Heart left ventricle (tissue), 16 donors: ENCODE results near the gene ZNF839. TPM values are rescaled to one million over a fixed set of nuclear protein-coding genes. Genes with fewer than 3 reads are reported as not detected.

Experiments used
- ATAC-seq, 4 donors: fragments of 200-7000 bp; cut with Tn5 transposase; one replicate each; pipeline ENCODE4 v1.9.1; 2020 to 2022; ENCODE audit warnings: moderate library complexity in 4 of 4, mild to moderate bottlenecking in 3 of 4, moderate number of reproducible peaks in 1 of 4
- DNase-seq, 5 donors: peaks; one replicate each; pipeline ENCODE4 v3.0.0-alpha.2; 2020
- H3K27ac ChIP-seq, 12 donors: fragments of 200-600 bp; sonication (generic) in 4 of 12; one replicate each; pipeline versions ENCODE4 v1.5.0 to v1.8.0; 2016 to 2022; ENCODE audit warnings: mild to moderate bottlenecking in 2 of 12
- H3K27me3 ChIP-seq, 9 donors: fragments of 200-600 bp; sonication (generic) in 2 of 9; one replicate each; pipeline versions ENCODE4 v1.5.1 to v1.8.0; 2016 to 2022; ENCODE audit warnings: mild to moderate bottlenecking in 3 of 9
- H3K36me3 ChIP-seq, 9 donors: fragments of 200-600 bp; sonication (generic) in 2 of 9; one replicate each; pipeline versions ENCODE4 v1.5.0 to v1.8.0; 2018 to 2022; ENCODE audit warnings: mild to moderate bottlenecking in 2 of 9
- H3K4me1 ChIP-seq, 12 donors: fragments of 200-600 bp; sonication (generic) in 4 of 12; one replicate each; pipeline versions ENCODE4 v1.5.0 to v1.8.0; 2016 to 2022; ENCODE audit warnings: mild to moderate bottlenecking in 3 of 12
- H3K4me3 ChIP-seq, 12 donors: fragments of 200-600 bp; sonication (generic) in 4 of 12; one replicate each; pipeline versions ENCODE4 v1.5.0 to v1.8.0; 2017 to 2022; ENCODE audit warnings: mild to moderate bottlenecking in 9 of 12, moderate library complexity in 4 of 12
- H3K9me3 ChIP-seq, 12 donors: fragments of 200-600 bp; sonication (generic) in 4 of 12; one replicate each; pipeline versions ENCODE4 v1.5.0 to v1.8.0; 2016 to 2022; ENCODE audit warnings: mild to moderate bottlenecking in 1 of 12
- CTCF ChIP-seq, 12 donors: fragments of 200-600 bp; sonication (generic) in 4 of 12; IDR thresholded peaks; one replicate each; pipeline versions ENCODE4 v1.5.0 to v1.8.0; 2018 to 2022; ENCODE audit warnings: antibody characterized with exemption in 12 of 12, mild to moderate bottlenecking in 5 of 12
- POLR2A ChIP-seq, 2 donors: fragments of 450-650 bp; IDR thresholded peaks; one replicate each; pipeline ENCODE4 v1.6.1; 2017; ENCODE audit warnings: antibody characterized with exemption in 2 of 2, mild to moderate bottlenecking in 2 of 2, moderate library complexity in 2 of 2
- WGBS, 4 donors: extraction: QIAGEN DNeasy Blood & Tissue Kit in 2 of 4; methylation state at CpG; one replicate each; pipeline versions ENCODE4 v1.1.5 to v1.1.7; 2013 to 2018; 5-methylcytosine and 5-hydroxymethylcytosine counted together
- intact Hi-C, 10 donors: fragments of 100-400 bp; cut with DNase I; formaldehyde crosslinking; loops; one replicate each; pipeline versions ENCODE4 v1.11.1 to v1.14.2; 2022
- polyA plus RNA-seq, 2 donors: library from polyadenylated mRNA; stranded (reverse); fragments of 200-250 nt; gene quantifications; one replicate each; pipeline ENCODE4 v1.2.3, GENCODE V29; 2013
- total RNA-seq, 9 donors: library from RNA; depleted of rRNA in 2 of 9; stranded (reverse); fragments of >200 nt in 2 of 9; fragmentation: NEBNext Ultra II Directional in 3 of 9; extraction: Animal tissue kit (Norgen Biotek cat#: 25700) in 3 of 9; gene quantifications; one replicate each; pipeline versions ENCODE4 v1.1.0 to v1.2.4, GENCODE V29; 2016 to 2023
- donor health status: ischemic (EF 13 %, LVEDD 7.1; RV severe dilation, severe dysfunction).
- donor health status: healthy with polysubstance abuse.
- donor health status: DM: no; HTN: yes; CAD: no.
- donor health status: DM: no; HTN: no; CAD: no.
- donor health status: ischemic (EF 25% LVEDD 6.9; RV normal size, moderate dysfunction).
- donor health status: ischemic (EF 25% LVEDD 5.7; RV mildly dilated, moderate dysfunction).
- donor health status: healthy.
- donor health status: DM: yes; HTN: yes; CAD: no.
- donor health status: ischemic (EF 35%, LVEDD 5.7; RV mildly dilated, moderate dysfunction).
- donor health status: nonischemic (EF 11% LVEDD 7.7; RV severe dilation, severe dysfunction).
- donor health status: DM: yes; HTN: yes; CAD: no.
- donor health status: PGD.
- donor health status: ischemic (EF 29% LVEDD 5.4; RV normal size, mild dysfunction).
- donor health status: nonischemic (EF 23%, LVEDD 6.1; RV moderate dilation, normal function).

The ZNF839 gene
- total and polyA plus RNA-seq, 11 donors: 4.3 to 12.3 (median 8.7) TPM

- H3K36me3 ChIP-seq: peaks cover 0 to 98% (median 79%) of the 10 kb centered on the region in 9 donors
- no peak for ATAC-seq
- TF ChIP-seq POLR2A (IDR thresholded peaks at IDR 0.05): no peak
- no peak for TF ChIP-seq CTCF (IDR thresholded peaks at IDR 0.05)
These were observed 19.2 kb downstream of the ZNF839 start for GRCh38 chr14:102338724-102339123.

GRCh38 chr14:102341566-102341965 is 22.0 kb downstream of the ZNF839 start:
- intact Hi-C loops: no loop called here
- peaks cover 3 to 98% (median 93%) of the 10 kb centered on the region in 9 donors for H3K36me3 ChIP-seq
- H3K4me1 ChIP-seq: no peaks in the 10 kb centered on the region
- DNase-seq (no peak), ATAC-seq (peak in 2 of 4 donors; percentile 14)
- H3K27ac ChIP-seq: no peak overlapping the region
- no peaks in the 10 kb centered on the region for H3K27me3 ChIP-seq
- no peak overlapping the region for H3K4me3 ChIP-seq
- WGBS, 4 donors: 88 to 100% (median 95%) methylated on average over 5 to 8 of the region's 8 CpGs
- H3K9me3 ChIP-seq: no peaks in the 10 kb centered on the region
- no peak for TF ChIP-seq POLR2A (IDR thresholded peaks at IDR 0.05)
- no peak for TF ChIP-seq CTCF (IDR thresholded peaks at IDR 0.05)

More at GRCh38 chr14:102338724-102339123, 19.2 kb downstream of the ZNF839 start:
- H3K9me3 ChIP-seq: no peaks in the 10 kb centered on the region
- no peak overlapping the region for H3K4me3 ChIP-seq
- no peak overlapping the region for H3K27ac ChIP-seq
- no peak for DNase-seq
- intact Hi-C loops: no loop called here
- WGBS, 4 donors: 91 to 96% (median 93%) methylated on average over 9 of the region's 9 CpGs
- no peaks in the 10 kb centered on the region for H3K4me1 ChIP-seq
- H3K27me3 ChIP-seq: no peaks in the 10 kb centered on the region

- no peaks in the 10 kb centered on the region for H3K9me3 ChIP-seq
- peaks cover 3 to 98% (median 92%) of the 10 kb centered on the region in 9 donors for H3K36me3 ChIP-seq
- DNase-seq (no peak), ATAC-seq (no peak)
- WGBS, 4 donors: 83 to 87% (median 85%) methylated on average over 5 of the region's 5 CpGs
- H3K4me1 ChIP-seq: no peaks in the 10 kb centered on the region
- intact Hi-C loops: no loop called here
- H3K27me3 ChIP-seq: no peaks in the 10 kb centered on the region
- no peak overlapping the region for H3K4me3 ChIP-seq
- no peak overlapping the region for H3K27ac ChIP-seq
- no peak for TF ChIP-seq CTCF (IDR thresholded peaks at IDR 0.05)
- no peak for TF ChIP-seq POLR2A (IDR thresholded peaks at IDR 0.05)
These were observed 22.7 kb downstream of the ZNF839 start for GRCh38 chr14:102342238-102342637.

- ATAC-seq (peak in 1 of 4 donors; percentile 8), DNase-seq (no peak)
- H3K4me3 ChIP-seq: no peak overlapping the region
- peaks cover 6 to 100% (median 95%) of the 10 kb centered on the region in 9 donors for H3K36me3 ChIP-seq
- no peak overlapping the region for H3K27ac ChIP-seq
- H3K9me3 ChIP-seq: no peaks in the 10 kb centered on the region
- intact Hi-C loops: no loop called here
- WGBS, 4 donors: 91 to 100% (median 94%) methylated on average over 4 to 7 of the region's 7 CpGs
- no peaks in the 10 kb centered on the region for H3K4me1 ChIP-seq
- no peaks in the 10 kb centered on the region for H3K27me3 ChIP-seq
- TF ChIP-seq POLR2A (IDR thresholded peaks at IDR 0.05) (no peak), CTCF (IDR thresholded peaks at IDR 0.05) (no peak)
These were observed 24.5 kb downstream of the ZNF839 start for GRCh38 chr14:102344084-102344483.
